WERI-Rb-1 (cell line): ENCODE measurements around the gene RTP2.
A peak's percentile ranks its signal among the peaks of the same experiment; 100 is the strongest.

Experiments
- DNase-seq: peaks from one replicate; pipeline ENCODE4 v3.0.0-alpha.2; 2020
- H3K27ac ChIP-seq: fragments of 250-450 bp; sonication (Bioruptor Pico); 2 replicates; pipeline ENCODE4 v1.5.1; 2020; ENCODE audit warnings: mild to moderate bottlenecking, moderate library complexity
- H3K27me3 ChIP-seq: fragments of 250-450 bp; sonication (Bioruptor Pico); 2 replicates; pipeline ENCODE4 v1.5.1; 2021; ENCODE audit warnings: mild to moderate bottlenecking, low read depth, moderate library complexity; ENCODE audit not compliant: insufficient read depth, severe bottlenecking
- H3K36me3 ChIP-seq: fragments of 250-450 bp; sonication (Bioruptor Pico); 2 replicates; pipeline ENCODE4 v1.5.1; 2020; ENCODE audit warnings: mild to moderate bottlenecking, moderate library complexity
- H3K4me3 ChIP-seq: 2 replicates; pipeline ENCODE4 v1.5.1; 2011; ENCODE audit warnings: low read depth, mild to moderate bottlenecking, control low read depth, low read length
- H3K9me3 ChIP-seq: fragments of 250-450 bp; sonication (Bioruptor Pico); 2 replicates; pipeline ENCODE4 v1.5.1; 2021; ENCODE audit warnings: mild to moderate bottlenecking, moderate library complexity; ENCODE audit not compliant: severe bottlenecking
- CTCF ChIP-seq: IDR thresholded peaks from 2 replicates; pipeline ENCODE4 v1.5.1; 2011; ENCODE audit warnings: low read depth, mild to moderate bottlenecking, control low read depth, inconsistent platforms, low read length

Gene RTP2

GRCh38 chr3:187743195-187744141 is 41.1 kb upstream of the RTP2 start:
- no peak for TF ChIP-seq CTCF
- Histone ChIP-seq H3K27me3 (peaks cover 23% of the 10 kb centered on the region), H3K4me3 (peak overlapping the region; percentile 42), H3K9me3 (no peaks in the 10 kb centered on the region), H3K36me3 (no peaks in the 10 kb centered on the region), H3K27ac (no peak overlapping the region)
- DNase-seq = peak; percentile 18

GRCh38 chr3:187742351-187743171 is 40.2 kb upstream of the RTP2 start:
- Histone ChIP-seq H3K27ac (no peak overlapping the region), H3K9me3 (no peaks in the 10 kb centered on the region), H3K4me3 (no peak overlapping the region), H3K36me3 (no peaks in the 10 kb centered on the region), H3K27me3 (peaks cover 29% of the 10 kb centered on the region)
- TF ChIP-seq CTCF = no peak
- DNase-seq = no peak

GRCh38 chr3:187741403-187742350 is 39.3 kb upstream of the RTP2 start:
- Histone ChIP-seq H3K4me3 (peak overlapping the region; percentile 40), H3K9me3 (no peaks in the 10 kb centered on the region), H3K36me3 (no peaks in the 10 kb centered on the region), H3K27ac (no peak overlapping the region), H3K27me3 (peaks cover 38% of the 10 kb centered on the region)
- peak; percentile 55 for DNase-seq
- peak; percentile 56 for TF ChIP-seq CTCF

GRCh38 chr3:187740421-187741399 is 38.4 kb upstream of the RTP2 start:
- peak overlapping the region; percentile 62 for H3K4me3 ChIP-seq
- H3K36me3 ChIP-seq = no peaks in the 10 kb centered on the region
- DNase-seq = peak; percentile 48
- H3K27ac ChIP-seq = no peak overlapping the region; the same call in 1 of the 2 replicates
- peak; percentile 84 for TF ChIP-seq CTCF
- H3K27me3 ChIP-seq = peaks cover 44% of the 10 kb centered on the region
- H3K9me3 ChIP-seq = no peaks in the 10 kb centered on the region
